Measurements from ENCODE around the gene ZNF385D. TPM values are rescaled to one million over a fixed set of nuclear protein-coding genes. Genes with fewer than 3 reads are reported as not detected.

The ZNF385D gene
- total RNA-seq, 6 experiments from 2014 or later = 0.06 to 2.7 (median 0.59) TPM; not detected in 1

- no peaks in the 10 kb centered on the region for H3K4me1 ChIP-seq
- no peak for TF ChIP-seq POLR2A (IDR thresholded peaks at IDR 0.05)
- no peak for TF ChIP-seq CTCF (IDR thresholded peaks at IDR 0.05)
- no peaks in the 10 kb centered on the region for H3K9me3 ChIP-seq
- no peak overlapping the region for H3K4me3 ChIP-seq
- 38% methylated on average over 1 of the region's 1 CpG for WGBS (ENCODE audit: insufficient coverage, low coverage, low lambda C conversion rate, missing lambda C conversion rate)
- ATAC-seq (no peak), DNase-seq (no peak)
- no peak overlapping the region for H3K27ac ChIP-seq
- intact Hi-C loops (cut with DNase I) = no loop called here
- no peaks in the 10 kb centered on the region for H3K27me3 ChIP-seq
- no peaks in the 10 kb centered on the region for H3K36me3 ChIP-seq
Measured at GRCh38 chr3:21704796-21705195, 46.2 kb downstream of the ZNF385D start.

GRCh38 chr3:21703291-21703690, 47.7 kb downstream of the ZNF385D start:
- Histone ChIP-seq H3K9me3 (no peaks in the 10 kb centered on the region), H3K36me3 (no peaks in the 10 kb centered on the region), H3K4me1 (no peaks in the 10 kb centered on the region), H3K4me3 (no peak overlapping the region), H3K27ac (no peak overlapping the region), H3K27me3 (no peaks in the 10 kb centered on the region)
- TF ChIP-seq CTCF (IDR thresholded peaks at IDR 0.05) (no peak), POLR2A (IDR thresholded peaks at IDR 0.05) (no peak)
- ATAC-seq (no peak), DNase-seq (no peak)
- intact Hi-C loops (cut with DNase I) = no loop called here
- WGBS (ENCODE audit: insufficient coverage, low coverage, low lambda C conversion rate, missing lambda C conversion rate) = 45% methylated on average over 2 of the region's 2 CpGs

GRCh38 chr3:21697707-21698106, 53.3 kb downstream of the ZNF385D start:
- Histone ChIP-seq H3K4me3 (no peak overlapping the region), H3K27ac (no peak overlapping the region), H3K9me3 (no peaks in the 10 kb centered on the region), H3K4me1 (no peaks in the 10 kb centered on the region), H3K27me3 (no peaks in the 10 kb centered on the region), H3K36me3 (no peaks in the 10 kb centered on the region)
- ATAC-seq (no peak), DNase-seq (no peak)
- intact Hi-C loops (cut with DNase I) = no loop called here
- WGBS (ENCODE audit: insufficient coverage, low coverage, low lambda C conversion rate, missing lambda C conversion rate) = 62% methylated on average over 3 of the region's 3 CpGs
- TF ChIP-seq POLR2A (IDR thresholded peaks at IDR 0.05) (no peak), CTCF (IDR thresholded peaks at IDR 0.05) (no peak)

- intact Hi-C loops (cut with DNase I) = no loop called here
- 74% methylated on average over 4 of the region's 4 CpGs for WGBS (ENCODE audit: insufficient coverage, low coverage, low lambda C conversion rate, missing lambda C conversion rate)
Measured at GRCh38 chr3:21694506-21694905, 56.5 kb downstream of the ZNF385D start.

More at GRCh38 chr3:21694506-21694905, 56.5 kb downstream of the ZNF385D start:
- Histone ChIP-seq H3K27me3 (no peaks in the 10 kb centered on the region), H3K4me3 (no peak overlapping the region), H3K36me3 (no peaks in the 10 kb centered on the region), H3K27ac (no peak overlapping the region), H3K4me1 (no peaks in the 10 kb centered on the region), H3K9me3 (no peaks in the 10 kb centered on the region)
- TF ChIP-seq CTCF (IDR thresholded peaks at IDR 0.05) = no peak
- TF ChIP-seq POLR2A (IDR thresholded peaks at IDR 0.05) = no peak
- DNase-seq (no peak), ATAC-seq (no peak)

Data from right lobe of liver (tissue), 6 donors.